HG03571 (cell line): ENCODE data around the gene UBE3A.

Source experiments
- ATAC-seq: cut with Tn5 transposase; IDR thresholded peaks from one replicate; pipeline ENCODE4 v1.9.1; 2021; ENCODE audit not compliant: unreplicated experiment

UBE3A gene

GRCh38 chr15:25406846-25407245 is 32.0 kb downstream of the UBE3A start:
- no peak for ATAC-seq

GRCh38 chr15:25406261-25406660 is 32.6 kb downstream of the UBE3A start:
- no peak for ATAC-seq

GRCh38 chr15:25403771-25404170 is 35.1 kb downstream of the UBE3A start:
- no peak for ATAC-seq

- ATAC-seq, result no peak
Observed at GRCh38 chr15:25402342-25402741, 36.5 kb downstream of the UBE3A start.

GRCh38 chr15:25401501-25401900 is 37.3 kb downstream of the UBE3A start:
- ATAC-seq, result no peak

- no peak for ATAC-seq
Observed at GRCh38 chr15:25397100-25397499, 41.7 kb downstream of the UBE3A start.

- no peak for ATAC-seq
Observed at GRCh38 chr15:25394898-25395297, 43.9 kb downstream of the UBE3A start.

- ATAC-seq, result no peak
Observed at GRCh38 chr15:25392806-25393205, 46.0 kb downstream of the UBE3A start.

GRCh38 chr15:25391971-25392721 is 46.7 kb downstream of the UBE3A start:
- no peak for ATAC-seq

- ATAC-seq, result no peak
Observed at GRCh38 chr15:25385986-25386385, 52.8 kb downstream of the UBE3A start.

- ATAC-seq, result no peak
Observed at GRCh38 chr15:25381579-25381978, 57.2 kb downstream of the UBE3A start.

- ATAC-seq, result no peak
Observed at GRCh38 chr15:25378501-25378901, 60.3 kb downstream of the UBE3A start.

- no peak for ATAC-seq
Observed at GRCh38 chr15:25375557-25375956, 63.3 kb downstream of the UBE3A start.

GRCh38 chr15:25374143-25374542 is 64.7 kb downstream of the UBE3A start:
- no peak for ATAC-seq

GRCh38 chr15:25372298-25372697 is 66.5 kb downstream of the UBE3A start:
- ATAC-seq, result no peak

GRCh38 chr15:25368850-25369249 is 70.0 kb downstream of the UBE3A start:
- ATAC-seq, result no peak

GRCh38 chr15:25366058-25366457 is 72.8 kb downstream of the UBE3A start:
- ATAC-seq, result no peak

- no peak for ATAC-seq
Observed at GRCh38 chr15:25362545-25362944, 76.3 kb downstream of the UBE3A start.

- ATAC-seq, result no peak
Observed at GRCh38 chr15:25347707-25348106, 91.1 kb downstream of the UBE3A start.

- ATAC-seq, result no peak
Observed at GRCh38 chr15:25346371-25346770, 92.5 kb downstream of the UBE3A start.

GRCh38 chr15:25345943-25346342 is 92.9 kb downstream of the UBE3A start:
- ATAC-seq, result no peak

- no peak for ATAC-seq
Observed at GRCh38 chr15:25342629-25343028, 96.2 kb downstream of the UBE3A start.

GRCh38 chr15:25339431-25339830 is 99.4 kb downstream of the UBE3A start:
- no peak for ATAC-seq
